GM19043 (cell line): ENCODE measurements around the gene GPRIN2.
"Not testable (repeated sequence)": the region's sequence is repeated elsewhere in the genome, so short reads cannot be mapped to it uniquely, and the experiment has no call there.

Experiments used
- ATAC-seq: cut with Tn5 transposase; IDR thresholded peaks from one replicate; pipeline ENCODE4 v1.9.1; 2021; ENCODE audit warnings: low read depth; ENCODE audit not compliant: unreplicated experiment

The GPRIN2 gene

DNA sequence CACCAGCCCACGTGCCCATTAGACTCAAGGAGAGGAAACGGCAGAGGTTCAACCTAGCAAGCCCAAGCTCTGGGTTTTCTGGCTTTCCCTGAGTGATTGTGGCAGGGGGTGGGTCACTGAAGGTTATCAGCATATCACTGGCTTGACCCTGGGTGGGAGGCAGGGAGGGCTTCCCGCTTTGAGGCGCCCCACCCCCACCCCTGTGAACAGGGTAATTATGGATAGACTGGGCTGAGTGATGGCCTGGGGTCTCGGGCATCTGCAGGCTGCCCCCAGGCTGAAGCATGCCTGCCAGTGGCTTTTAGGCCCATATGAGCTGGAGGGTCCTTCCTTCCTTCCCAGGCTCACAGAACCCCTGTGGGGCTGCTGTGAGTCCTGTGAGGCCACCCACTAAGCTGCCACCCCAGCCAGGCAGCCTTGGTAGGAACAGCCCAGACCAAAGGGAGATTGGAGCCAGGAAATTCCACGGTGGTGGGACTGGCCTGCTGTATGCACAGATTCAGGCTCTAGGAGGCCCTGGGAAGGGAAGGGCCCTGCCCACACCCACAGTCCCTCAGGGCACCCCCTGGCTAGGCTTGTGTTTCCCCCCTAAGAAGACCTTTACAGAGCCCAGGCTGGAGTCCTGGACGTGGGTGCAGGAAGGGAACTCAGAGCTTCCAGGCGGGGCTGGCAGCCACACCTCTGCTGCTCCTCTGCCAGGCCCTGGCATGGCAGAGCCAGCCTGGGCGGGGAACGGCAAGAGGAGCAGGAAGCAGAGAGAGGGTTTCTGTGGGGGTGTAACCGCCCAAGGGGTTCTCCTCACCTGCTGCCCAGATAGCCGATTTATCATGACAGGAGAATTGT is 33.1 kb downstream of the GPRIN2 start:
- ATAC-seq: no peak

DNA sequence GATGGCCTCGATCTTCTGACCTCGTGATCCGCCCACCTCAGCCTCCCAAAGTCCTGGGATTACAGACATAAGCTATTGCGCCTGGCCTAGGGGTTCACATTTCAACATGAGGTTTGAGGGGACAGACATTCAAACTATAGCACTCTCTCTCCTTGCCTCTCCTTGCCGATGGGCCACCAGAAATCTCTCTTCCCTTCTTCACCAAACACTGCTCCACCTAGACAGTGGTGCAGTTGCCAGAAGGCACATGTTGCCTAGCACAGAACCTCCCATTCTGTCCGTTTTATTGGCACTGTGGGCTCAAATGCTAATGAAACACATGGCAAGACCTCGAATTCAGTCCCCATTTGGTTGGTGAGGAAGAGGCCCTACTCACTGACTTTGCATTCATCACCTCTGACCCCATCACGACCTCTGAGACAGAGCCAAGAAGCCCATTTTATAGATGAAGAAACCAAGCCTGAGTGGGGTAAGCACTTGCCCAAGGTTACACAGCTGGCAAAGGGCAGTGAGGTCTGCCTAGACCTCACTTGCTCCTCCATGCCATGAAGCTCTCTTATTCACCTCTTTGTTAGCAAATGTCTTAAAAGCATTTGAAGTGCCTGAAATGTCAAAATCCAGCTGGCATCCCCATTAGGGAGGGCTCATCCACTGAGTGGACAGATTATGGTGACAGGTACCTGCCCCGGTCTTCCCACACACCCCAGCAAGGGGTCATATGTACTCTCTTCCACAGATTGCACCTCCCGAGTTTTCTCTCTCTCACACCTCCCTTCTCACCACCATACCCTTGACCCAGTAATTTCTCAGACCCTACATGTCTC is 34.0 kb downstream of the GPRIN2 start:
- no peak for ATAC-seq

DNA sequence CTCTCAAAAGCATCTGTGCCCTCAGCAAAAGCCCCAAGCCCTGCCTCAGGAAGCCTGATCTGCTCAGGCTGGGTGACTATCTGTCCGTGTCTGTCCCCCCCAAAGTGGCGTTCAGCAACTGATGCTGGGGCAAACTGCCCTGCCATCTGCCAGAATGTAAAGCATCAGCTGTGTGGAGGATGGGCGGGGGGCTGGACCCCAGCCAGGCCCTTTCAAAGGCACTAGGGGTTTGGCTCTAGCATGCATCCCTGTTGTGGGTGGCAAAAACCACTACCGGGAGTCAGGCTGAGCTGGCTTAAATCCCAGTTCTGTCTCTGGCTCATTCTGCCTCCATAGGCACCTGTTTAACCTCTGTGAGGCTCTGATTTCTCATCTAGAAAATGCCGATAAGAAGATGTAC is 35.5 kb downstream of the GPRIN2 start:
- no peak for ATAC-seq

DNA sequence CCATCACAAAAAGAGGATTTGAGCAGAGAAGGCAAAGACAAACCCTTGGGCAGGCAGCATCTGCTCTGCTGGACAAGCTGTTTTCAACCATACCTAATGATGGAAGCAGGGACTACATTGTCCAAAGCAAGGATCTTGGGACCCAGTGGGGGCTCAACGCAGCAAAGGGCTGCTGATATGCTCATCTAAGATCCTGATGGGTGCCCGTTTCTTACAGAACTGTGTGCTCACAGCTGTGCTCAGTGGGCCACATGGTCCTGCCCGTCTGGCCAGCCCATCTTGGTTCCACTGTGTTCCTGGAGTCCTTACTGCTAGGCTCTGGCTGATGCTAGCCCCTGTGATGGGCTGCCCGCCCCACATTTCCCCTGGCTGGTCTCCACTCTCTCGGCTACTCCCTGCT is 36.1 kb downstream of the GPRIN2 start:
- ATAC-seq: no peak

DNA sequence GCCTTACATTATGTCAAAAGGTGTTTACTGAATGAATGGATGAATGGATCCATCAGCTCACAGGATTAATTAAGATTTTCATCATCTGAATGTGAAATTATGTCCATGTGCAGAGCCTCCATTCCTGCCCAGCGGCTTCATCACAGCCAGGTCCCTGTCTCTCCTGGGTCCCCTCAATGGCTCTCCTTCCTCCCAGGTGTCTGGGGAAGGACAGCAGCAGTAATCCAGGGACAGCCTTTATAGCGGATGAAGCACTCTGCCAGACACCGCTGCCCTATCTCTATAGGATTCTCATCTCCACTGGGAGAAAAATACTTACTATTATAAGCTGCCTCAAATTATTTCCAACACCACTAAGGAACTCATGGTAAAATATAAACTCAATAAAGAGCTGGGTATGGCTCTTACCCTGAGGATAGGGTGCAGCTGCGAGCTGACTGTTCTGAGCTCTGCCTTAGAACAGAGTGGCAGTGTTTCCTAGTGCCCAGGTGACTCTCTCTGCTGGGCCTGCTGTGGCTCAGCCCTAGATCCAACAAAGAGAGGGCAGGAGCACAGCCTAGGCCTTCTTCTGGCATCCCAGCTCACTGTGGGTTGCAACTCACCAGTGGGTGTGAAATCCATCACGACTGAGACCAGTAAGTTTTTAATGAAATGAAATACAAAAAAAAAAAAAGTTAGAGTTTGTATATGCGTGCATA is 38.3 kb downstream of the GPRIN2 start:
- ATAC-seq: no peak

DNA sequence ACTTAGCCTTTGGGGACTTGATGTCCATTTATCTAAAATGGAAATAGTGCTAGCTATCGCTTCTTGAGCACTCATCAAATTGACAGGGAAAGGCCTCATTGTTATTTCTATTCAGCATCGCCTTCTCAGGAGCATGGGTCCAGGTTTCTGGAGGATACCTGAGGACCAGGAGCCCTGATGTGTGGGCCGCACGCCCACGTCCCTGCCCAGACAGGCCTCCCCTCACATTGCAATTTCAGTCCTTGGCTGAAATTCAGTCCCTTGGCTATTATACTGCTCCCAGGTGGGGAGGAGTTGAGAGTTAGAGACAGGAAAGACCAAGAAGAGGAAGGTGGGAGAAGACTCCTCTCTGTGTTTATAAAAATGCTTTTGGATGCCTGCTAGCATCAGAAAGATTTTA is 38.9 kb downstream of the GPRIN2 start:
- ATAC-seq: no peak

DNA sequence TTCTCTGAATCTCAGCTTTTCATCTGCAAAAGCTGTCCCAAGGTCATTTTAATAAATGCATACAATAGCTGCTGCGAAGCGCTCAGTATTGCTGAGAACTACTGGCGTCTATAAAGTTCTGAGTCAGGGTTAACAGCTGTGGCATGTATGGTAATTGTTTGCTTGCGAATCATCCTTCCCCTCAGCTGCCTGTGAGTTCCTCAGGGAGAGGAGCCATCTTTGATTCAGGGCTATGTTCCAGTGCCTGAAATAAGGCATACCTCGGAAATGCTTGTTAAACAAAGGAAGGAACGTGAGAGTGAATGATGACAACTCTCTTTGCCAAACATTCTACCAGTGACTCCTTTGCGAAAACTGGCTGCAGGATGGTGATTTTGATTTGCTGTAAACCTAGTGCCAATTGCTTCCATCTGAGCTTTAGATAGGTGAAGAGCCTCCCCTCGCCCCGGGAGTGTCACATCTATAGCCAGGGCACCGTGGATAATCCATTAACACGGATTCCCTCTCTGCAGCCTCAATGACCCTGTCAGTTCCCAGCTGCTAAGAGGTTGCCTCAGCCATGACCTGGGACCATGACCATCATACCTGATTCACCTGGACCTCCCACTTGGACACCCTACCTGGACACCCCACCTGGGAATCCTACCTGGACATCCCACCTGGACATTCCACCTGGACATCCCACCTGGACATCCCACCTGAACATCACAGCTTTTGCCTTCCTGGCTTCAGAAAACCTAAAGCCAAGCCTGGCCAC is 39.6 kb downstream of the GPRIN2 start:
- ATAC-seq: no peak

DNA sequence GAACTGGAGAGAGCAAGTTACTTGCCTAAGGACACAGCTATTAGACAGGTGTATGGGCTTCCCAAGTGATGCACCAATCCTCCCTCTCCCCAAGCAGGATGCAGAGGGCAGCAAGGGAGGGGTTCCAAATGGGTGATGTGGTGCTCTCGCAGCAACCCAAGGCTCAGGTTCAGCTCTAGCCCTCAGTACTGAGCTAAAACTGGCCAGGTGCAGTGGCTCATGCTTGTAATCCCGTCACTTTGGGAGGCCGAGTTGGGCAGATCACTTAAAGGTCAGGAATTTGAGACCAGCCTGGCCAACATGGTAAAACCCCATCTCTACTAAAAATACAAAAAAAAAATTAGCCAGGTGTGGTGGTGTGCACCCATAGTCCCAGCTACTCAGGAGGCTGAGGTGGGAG is 40.7 kb downstream of the GPRIN2 start:
- ATAC-seq: no peak

DNA sequence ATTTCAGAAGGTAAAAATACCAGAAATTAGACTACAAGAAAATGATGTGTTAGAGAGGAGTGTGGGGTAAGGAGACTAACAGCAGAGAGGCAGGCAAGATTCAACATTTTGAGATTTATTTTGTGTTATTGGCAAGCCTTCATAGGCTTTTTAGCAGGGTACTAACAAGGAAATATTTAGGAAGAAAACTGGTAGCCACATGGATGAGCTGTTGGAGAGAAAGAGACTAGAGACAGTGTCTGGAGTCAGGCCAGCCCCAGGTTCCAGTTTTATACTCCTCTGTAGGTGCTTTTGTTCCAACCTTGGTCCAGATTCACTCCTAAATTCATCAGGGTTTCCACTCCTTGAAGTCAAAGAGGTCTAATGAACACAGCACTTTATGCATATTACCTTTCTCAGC is 41.1 kb downstream of the GPRIN2 start:
- no peak for ATAC-seq

DNA sequence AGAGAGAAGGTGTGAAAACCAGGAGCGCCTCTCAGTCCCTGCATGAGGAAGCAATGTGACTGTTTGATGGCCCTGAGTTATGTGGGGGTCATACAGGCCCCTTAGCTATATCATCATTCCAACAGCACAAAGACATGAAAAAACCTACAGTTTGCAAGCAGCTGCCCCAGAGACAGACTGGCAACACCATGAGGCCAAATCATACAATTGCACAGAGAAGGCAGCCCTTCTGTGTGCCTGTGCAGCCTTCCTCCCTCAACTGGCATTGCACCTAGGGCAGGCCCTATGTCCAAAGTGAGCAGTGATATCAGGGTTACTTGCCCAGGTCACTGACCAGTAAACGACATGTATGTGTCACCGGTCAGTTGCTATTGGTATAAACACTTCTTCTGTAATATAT is 41.6 kb downstream of the GPRIN2 start:
- no peak for ATAC-seq

DNA sequence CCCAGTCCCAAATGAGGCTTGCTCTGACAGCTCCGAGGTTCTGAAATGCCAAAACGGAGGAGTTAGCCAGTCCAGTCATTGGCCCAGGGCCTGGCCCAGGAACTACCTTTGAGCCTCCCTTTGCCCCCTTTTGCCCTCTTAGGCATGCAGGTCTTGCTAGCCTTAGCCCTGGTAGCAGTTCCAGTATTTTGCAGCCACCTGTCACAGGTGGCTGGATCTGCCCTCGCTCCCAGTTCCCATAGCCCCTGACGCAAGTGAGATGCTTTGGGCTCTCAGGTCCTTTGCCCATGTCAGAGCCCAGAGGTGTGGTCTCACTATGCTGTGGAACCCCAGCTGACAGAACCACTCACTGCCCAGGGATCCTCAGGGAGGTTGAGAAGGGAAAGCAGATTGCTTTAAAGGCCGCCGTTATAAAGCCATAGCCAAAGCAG is 42.0 kb downstream of the GPRIN2 start:
- no peak for ATAC-seq

DNA sequence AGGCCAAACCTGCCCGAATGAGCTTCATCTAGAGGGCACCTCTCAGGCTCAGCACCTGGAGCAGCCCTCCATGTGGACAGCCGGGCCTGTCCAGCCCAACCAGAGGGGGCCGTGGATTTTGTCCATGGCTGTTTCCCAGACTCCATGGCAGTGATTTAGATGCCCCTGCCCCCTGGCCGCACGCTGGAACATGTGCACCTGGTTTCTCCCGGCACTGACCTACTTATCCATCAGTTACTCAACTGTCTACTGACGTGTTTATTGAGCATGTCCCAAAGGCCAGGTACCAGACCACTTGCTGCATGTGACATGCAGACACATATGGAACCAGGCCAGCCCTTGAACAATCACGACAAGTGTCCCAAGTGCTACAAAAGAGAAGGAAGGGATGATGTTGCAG is 43.1 kb downstream of the GPRIN2 start:
- ATAC-seq: not testable (repeated sequence)

DNA sequence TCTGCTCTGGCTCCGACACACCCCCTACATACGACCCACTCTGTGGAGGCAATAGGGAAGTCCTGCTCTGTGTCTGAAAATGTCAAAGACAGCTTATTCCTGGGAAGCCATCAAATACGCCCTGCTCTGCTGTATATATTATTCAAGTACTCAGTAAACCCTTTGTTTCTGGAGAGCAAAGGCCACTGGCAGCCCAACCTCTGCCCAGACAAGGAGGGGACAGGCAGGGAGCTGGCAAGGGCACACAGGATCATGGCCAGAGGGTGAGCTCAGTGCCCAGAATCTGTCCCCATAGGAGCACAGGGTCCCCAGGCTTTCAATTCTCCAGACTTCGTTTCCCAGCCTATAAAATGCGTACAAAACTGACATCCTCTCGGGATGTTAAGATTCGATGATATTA is 43.7 kb downstream of the GPRIN2 start:
- not testable (repeated sequence) for ATAC-seq

DNA sequence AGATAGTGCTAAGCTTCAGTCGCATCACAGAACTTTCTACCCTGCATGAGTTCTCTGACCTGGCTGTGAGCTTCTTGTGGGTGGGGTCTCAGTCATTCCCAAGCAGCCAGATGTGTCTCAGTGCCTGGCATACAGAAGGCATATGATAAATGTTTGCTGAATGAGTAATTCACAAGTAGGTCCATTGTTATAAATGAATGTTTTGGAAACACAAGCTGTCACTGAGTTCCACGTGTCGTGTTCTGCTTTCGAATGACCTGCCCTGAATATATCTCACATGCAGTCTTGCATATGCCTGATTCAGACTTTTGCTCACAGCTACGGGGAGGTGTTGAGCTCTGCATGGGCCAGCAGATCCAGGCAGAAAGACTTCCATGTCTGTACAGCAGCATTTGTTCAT is 44.5 kb downstream of the GPRIN2 start:
- not testable (repeated sequence) for ATAC-seq
